HFFc6 (cell line): ENCODE measurements around the gene PTGES3L. TPM values are rescaled to one million over a fixed set of nuclear protein-coding genes. Genes with fewer than 3 reads are reported as not detected.
A peak's percentile ranks its signal among the peaks of the same experiment; 100 is the strongest.

Experiments
- DNase-seq: peaks from one replicate; pipeline ENCODE4 v3.0.0-alpha.2; 2018
- H3K27ac Mint-ChIP-seq: 2 replicates; pipeline ENCODE4 v1.8.0; 2020; ENCODE audit warnings: mild to moderate bottlenecking, mixed read lengths
- H3K27me3 Mint-ChIP-seq: 2 replicates; pipeline ENCODE4 v1.8.0; 2021; ENCODE audit warnings: mild to moderate bottlenecking, moderate library complexity, mixed read lengths; ENCODE audit not compliant: insufficient read depth
- H3K36me3 Mint-ChIP-seq: 2 replicates; pipeline ENCODE4 v1.8.0; 2021; ENCODE audit warnings: low read depth, mixed read lengths
- H3K4me1 Mint-ChIP-seq: 2 replicates; pipeline ENCODE4 v1.8.0; 2020; ENCODE audit warnings: low read depth, mixed read lengths
- H3K4me3 Mint-ChIP-seq: 2 replicates; pipeline ENCODE4 v1.8.0; 2020; ENCODE audit warnings: mild to moderate bottlenecking, moderate library complexity, mixed read lengths
- H3K9me3 Mint-ChIP-seq: 2 replicates; pipeline ENCODE4 v1.8.0; 2020; ENCODE audit warnings: mild to moderate bottlenecking, mixed read lengths
- CTCF ChIP-seq: fragments of 200-600 bp; sonication (generic); IDR thresholded peaks from 2 replicates; pipeline ENCODE4 v1.5.0; 2021; ENCODE audit warnings: antibody characterized with exemption, mild to moderate bottlenecking
- total RNA-seq, 6 experiments: library from RNA; stranded (reverse); fragmentation: NEBNext Ultra II Directional; extraction: Animal tissue kit (Norgen Biotek cat#: 25700); gene quantifications; 2 replicates in 1 of 6; 3 replicates in 5 of 6; pipeline ENCODE4 v1.2.3, GENCODE V29; 2021

PTGES3L gene
- total RNA-seq, 6 experiments from 2014 or later, result 0.87 to 1.3 (median 1.1) TPM

GRCh38 chr17:43020789-43021740 is 41.2 kb upstream of the PTGES3L start:
- peak overlapping the region; percentile 84 for H3K27ac Mint-ChIP-seq
- H3K4me3 Mint-ChIP-seq, result peak overlapping the region; percentile 90
- no peaks in the 10 kb centered on the region; the same call in none of the 2 replicates for H3K27me3 Mint-ChIP-seq
- no peak for TF ChIP-seq CTCF
- H3K4me1 Mint-ChIP-seq, result peaks cover 34% of the 10 kb centered on the region
- H3K9me3 Mint-ChIP-seq, result no peaks in the 10 kb centered on the region
- 0 out of 2 replicates have a peak, but pooled peaks cover 7% of the 10 kb centered on the region for H3K36me3 Mint-ChIP-seq
- peak; percentile 41 for DNase-seq

GRCh38 chr17:43020030-43020621 is 40.2 kb upstream of the PTGES3L start:
- Mint-ChIP-seq H3K4me3 (peak overlapping the region; percentile 90), H3K27ac (peak overlapping the region; percentile 74; the same call in 1 of the 2 replicates), H3K9me3 (no peaks in the 10 kb centered on the region), H3K27me3 (no peaks in the 10 kb centered on the region; the same call in 1 of the 2 replicates), H3K4me1 (peaks cover 44% of the 10 kb centered on the region), H3K36me3 (peaks cover 9% of the 10 kb centered on the region)
- no peak for TF ChIP-seq CTCF
- DNase-seq, result no peak

- no peak for DNase-seq
- no peak for TF ChIP-seq CTCF
- no peaks in the 10 kb centered on the region; the same call in 1 of the 2 replicates for H3K27me3 Mint-ChIP-seq
- peaks cover 44% of the 10 kb centered on the region for H3K4me1 Mint-ChIP-seq
- H3K9me3 Mint-ChIP-seq, result no peaks in the 10 kb centered on the region
- peaks cover 9% of the 10 kb centered on the region for H3K36me3 Mint-ChIP-seq
- H3K27ac Mint-ChIP-seq, result peak overlapping the region; percentile 74
- peak overlapping the region; percentile 90; the same call in 1 of the 2 replicates for H3K4me3 Mint-ChIP-seq
Observed at GRCh38 chr17:43019418-43019817, 39.5 kb upstream of the PTGES3L start.

- Mint-ChIP-seq H3K4me3 (peak overlapping the region; percentile 15; the same call in 1 of the 2 replicates), H3K27me3 (no peaks in the 10 kb centered on the region), H3K36me3 (peaks cover 9% of the 10 kb centered on the region), H3K27ac (peak overlapping the region; percentile 45; the same call in 1 of the 2 replicates), H3K4me1 (peaks cover 42% of the 10 kb centered on the region), H3K9me3 (no peaks in the 10 kb centered on the region)
- DNase-seq, result no peak
- TF ChIP-seq CTCF, result no peak
Observed at GRCh38 chr17:43018932-43019331, 39.1 kb upstream of the PTGES3L start.

GRCh38 chr17:43018008-43018853 is 38.4 kb upstream of the PTGES3L start:
- no peak for DNase-seq
- Mint-ChIP-seq H3K4me1 (peaks cover 42% of the 10 kb centered on the region), H3K27ac (peak overlapping the region; percentile 45), H3K4me3 (no peak overlapping the region; the same call in 1 of the 2 replicates), H3K27me3 (no peaks in the 10 kb centered on the region), H3K9me3 (no peaks in the 10 kb centered on the region), H3K36me3 (peaks cover 9% of the 10 kb centered on the region)
- TF ChIP-seq CTCF, result no peak
